Mesenchymal stem cell (in vitro differentiated cells and primary cell): ENCODE data around the gene CTF1.

Source experiments
- DNase-seq: peaks from one replicate; pipeline ENCODE4 v3.0.0-alpha.2; 2013
- H2AFZ ChIP-seq: one replicate; pipeline ENCODE4 v1.6.1; 2013; ENCODE audit warnings: low read depth, mild to moderate bottlenecking, control low read depth, inconsistent platforms, low read length, moderate library complexity
- H2AK5ac ChIP-seq: 2 replicates; pipeline ENCODE4 v1.6.1; 2013; ENCODE audit warnings: low read length, moderate library complexity, mild to moderate bottlenecking, inconsistent platforms; ENCODE audit not compliant: severe bottlenecking
- H2BK120ac ChIP-seq: one replicate; pipeline ENCODE4 v1.6.1; 2013; ENCODE audit warnings: low read depth, mild to moderate bottlenecking, inconsistent platforms, low read length, moderate library complexity
- H2BK12ac ChIP-seq, 2 experiments: one replicate each; pipeline ENCODE4 v1.6.1; 2013; ENCODE audit warnings: inconsistent platforms in 2 of 2, low read length in 2 of 2, mild to moderate bottlenecking in 2 of 2, moderate library complexity in 2 of 2, control low read depth in 1 of 2
- H2BK15ac ChIP-seq: one replicate; pipeline ENCODE4 v1.6.1; 2013; ENCODE audit warnings: mild to moderate bottlenecking, low read depth, inconsistent platforms; ENCODE audit not compliant: poor library complexity, severe bottlenecking
- H2BK5ac ChIP-seq: 2 replicates; pipeline ENCODE4 v1.6.1; 2013; ENCODE audit warnings: low read depth, mild to moderate bottlenecking, low read length, control low read depth, inconsistent platforms; ENCODE audit not compliant: poor library complexity, severe bottlenecking
- H3K14ac ChIP-seq, 2 experiments: one replicate each; pipeline ENCODE4 v1.6.1; 2013; ENCODE audit warnings: inconsistent platforms in 2 of 2, low read length in 2 of 2, control low read depth in 1 of 2, mild to moderate bottlenecking in 1 of 2, moderate library complexity in 1 of 2
- H3K18ac ChIP-seq, 2 experiments: one replicate each; pipeline ENCODE4 v1.6.1; 2013; ENCODE audit warnings: inconsistent platforms in 2 of 2, low read length in 2 of 2, control low read depth in 1 of 2, low read depth in 1 of 2, mild to moderate bottlenecking in 1 of 2
- H3K23ac ChIP-seq, 2 experiments: one replicate each; pipeline ENCODE4 v1.6.1; 2013; ENCODE audit warnings: inconsistent platforms in 2 of 2, low read length in 2 of 2, mild to moderate bottlenecking in 2 of 2, moderate library complexity in 2 of 2, control low read depth in 1 of 2
- H3K27ac ChIP-seq: 2 replicates; pipeline ENCODE4 v1.5.1; 2013; ENCODE audit warnings: mild to moderate bottlenecking, moderate library complexity, low read length, control low read depth, inconsistent platforms; ENCODE audit not compliant: poor library complexity, severe bottlenecking
- H3K27me3 ChIP-seq, 2 experiments: 2 replicates each; pipeline versions ENCODE4 v1.6.1 to v1.7.0; 2013; ENCODE audit warnings: low read length in 2 of 2, mild to moderate bottlenecking in 2 of 2, moderate library complexity in 2 of 2, control low read depth in 1 of 2, inconsistent platforms in 1 of 2; ENCODE audit not compliant: control insufficient read depth in 1 of 2, insufficient read depth in 1 of 2
- H3K36me3 ChIP-seq, 2 experiments: 2 replicates each; pipeline versions ENCODE4 v1.6.1 to v1.7.0; 2013; ENCODE audit warnings: low read length in 2 of 2, control low read depth in 1 of 2, inconsistent platforms in 1 of 2, low read depth in 1 of 2, mild to moderate bottlenecking in 1 of 2; ENCODE audit not compliant: insufficient read depth in 2 of 2, control insufficient read depth in 1 of 2
- H3K4ac ChIP-seq, 2 experiments: one replicate each; pipeline ENCODE4 v1.6.1; 2013; ENCODE audit warnings: inconsistent platforms in 2 of 2, low read length in 2 of 2, mild to moderate bottlenecking in 2 of 2, moderate library complexity in 2 of 2, control low read depth in 1 of 2, low read depth in 1 of 2
- H3K4me1 ChIP-seq: 2 replicates; pipeline ENCODE4 v1.6.1; 2013; ENCODE audit warnings: low read depth, low read length, control low read depth; ENCODE audit not compliant: control insufficient read depth, insufficient read depth
- H3K4me2 ChIP-seq: 2 replicates; pipeline ENCODE4 v1.6.1; 2013; ENCODE audit warnings: low read length, mild to moderate bottlenecking, inconsistent platforms; ENCODE audit not compliant: poor library complexity, severe bottlenecking
- H3K4me3 ChIP-seq, 2 experiments: 2 replicates each; pipeline versions ENCODE4 v1.5.1 to v1.7.0; 2013; ENCODE audit warnings: low read length in 2 of 2, mild to moderate bottlenecking in 2 of 2, control low read depth in 1 of 2, low read depth in 1 of 2; ENCODE audit not compliant: insufficient read depth in 1 of 2
- H3K79me1 ChIP-seq: replicated peaks from 2 replicates; pipeline ENCODE4 v1.6.1; 2013; ENCODE audit warnings: mild to moderate bottlenecking, control low read depth, low read length, inconsistent platforms; ENCODE audit not compliant: poor library complexity, severe bottlenecking
- H3K9ac ChIP-seq: 2 replicates; pipeline ENCODE4 v1.7.0; 2013; ENCODE audit warnings: mild to moderate bottlenecking, low read length, moderate library complexity
- H3K9me3 ChIP-seq: 2 replicates; pipeline ENCODE4 v1.7.0; 2013; ENCODE audit warnings: mild to moderate bottlenecking, low read length; ENCODE audit not compliant: control insufficient read depth
- H4K8ac ChIP-seq: one replicate; pipeline ENCODE4 v1.6.1; 2013; ENCODE audit warnings: inconsistent platforms, mild to moderate bottlenecking, low read length, moderate library complexity
- H4K91ac ChIP-seq: one replicate; pipeline ENCODE4 v1.6.1; 2013; ENCODE audit warnings: mild to moderate bottlenecking, low read length, inconsistent platforms
- WGBS: methylation state at CpG from one replicate; pipeline ENCODE4 v1.1.7; 2013; ENCODE audit warnings: mixed read lengths; 5-methylcytosine and 5-hydroxymethylcytosine counted together

The CTF1 gene

GRCh38 chr16:30946671-30947540 is 50.5 kb downstream of the CTF1 start:
- 93% methylated on average over 38 of the region's 38 CpGs for WGBS
- Histone ChIP-seq H3K23ac (no peak overlapping the region), H3K4me1 (peaks cover 25% of the 10 kb centered on the region), H2BK5ac (no peak overlapping the region), H3K27me3 (no peaks in the 10 kb centered on the region), H4K8ac (no peak overlapping the region), H3K27ac (no peak overlapping the region), H3K4me3 (no peak overlapping the region), H3K4ac (no peak overlapping the region), H3K79me1 (peaks cover 32% of the 10 kb centered on the region), H3K9ac (no peak overlapping the region), H2BK15ac (no peak overlapping the region), H3K36me3 (peaks cover 43 to 46% of the 10 kb centered on the region in 2 experiments), H4K91ac (peak overlapping the region; percentile 52), H2BK120ac (no peak overlapping the region), H2BK12ac (no peak overlapping the region), H2AK5ac (no peak overlapping the region), H3K18ac (no peak overlapping the region), H3K9me3 (no peaks in the 10 kb centered on the region), H3K4me2 (no peak overlapping the region), H3K14ac (no peak overlapping the region), H2AFZ (no peak overlapping the region)
- DNase-seq, result no peak

GRCh38 chr16:30947541-30947858 is 51.1 kb downstream of the CTF1 start:
- Histone ChIP-seq H3K23ac (no peak overlapping the region), H3K4me3 (no peak overlapping the region), H3K27ac (no peak overlapping the region), H2BK12ac (no peak overlapping the region), H3K36me3 (peaks cover 38 to 41% of the 10 kb centered on the region in 2 experiments), H3K4me1 (peaks cover 21% of the 10 kb centered on the region), H3K79me1 (peaks cover 27% of the 10 kb centered on the region), H2BK120ac (peak overlapping the region; percentile 15), H3K4ac (no peak overlapping the region), H3K9ac (peak overlapping the region; percentile 98), H2AFZ (no peak overlapping the region), H3K27me3 (no peaks in the 10 kb centered on the region), H4K91ac (peak overlapping the region; percentile 66), H2BK5ac (no peak overlapping the region), H3K9me3 (no peaks in the 10 kb centered on the region), H4K8ac (peak overlapping the region; percentile 19), H3K4me2 (no peak overlapping the region), H3K18ac (no peak overlapping the region), H3K14ac (no peak overlapping the region), H2AK5ac (no peak overlapping the region), H2BK15ac (peak overlapping the region; percentile 26)
- 46% methylated on average over 3 of the region's 3 CpGs for WGBS
- DNase-seq, result no peak

GRCh38 chr16:30947859-30948666 is 51.6 kb downstream of the CTF1 start:
- Histone ChIP-seq H3K4me1 (peaks cover 22% of the 10 kb centered on the region), H3K27ac (no peak overlapping the region), H3K4ac (peak overlapping the region in 1 of 2 experiments; percentile 99), H4K91ac (peak overlapping the region; percentile 66), H3K4me3 (peak overlapping the region; percentile 82 to 99), H2BK5ac (no peak overlapping the region), H2AFZ (no peak overlapping the region), H4K8ac (peak overlapping the region; percentile 19), H3K14ac (no peak overlapping the region), H3K9ac (peak overlapping the region; percentile 98), H2BK120ac (peak overlapping the region; percentile 95), H3K27me3 (no peaks in the 10 kb centered on the region), H2BK12ac (peak overlapping the region in 1 of 2 experiments; percentile 54), H3K23ac (no peak overlapping the region), H3K18ac (peak overlapping the region in 1 of 2 experiments; percentile 86), H3K9me3 (no peaks in the 10 kb centered on the region), H3K36me3 (peaks cover 34 to 37% of the 10 kb centered on the region in 2 experiments), H2AK5ac (no peak overlapping the region), H3K79me1 (peaks cover 24% of the 10 kb centered on the region), H3K4me2 (peak overlapping the region; percentile 74), H2BK15ac (peak overlapping the region; percentile 52)
- 19% methylated on average over 42 of the region's 44 CpGs for WGBS
- peak; percentile 100 for DNase-seq
